GM18951 (cell line): ENCODE measurements around the gene KIF3C.
A peak's percentile ranks its signal among the peaks of the same experiment; 100 is the strongest.
"Not testable (repeated sequence)": the region's sequence is repeated elsewhere in the genome, so short reads cannot be mapped to it uniquely, and the experiment has no call there.

Source experiments
- POLR2A ChIP-seq: IDR thresholded peaks from 4 replicates; pipeline ENCODE4 v1.6.1; 2011; ENCODE audit warnings: mild to moderate bottlenecking; ENCODE audit not compliant: insufficient read length, insufficient read depth; ENCODE audit errors: extremely low read depth
- in situ Hi-C: fragments of 300-500 bp; cut with MboI; formaldehyde crosslinking; loops from one replicate; pipeline ENCODE4 v1.12.0; 2022; ENCODE audit warnings: low sequenced_read_pairs, mixed read lengths, inconsistent platforms; ENCODE audit not compliant: unreplicated experiment

Gene KIF3C

GRCh38 chr2:25905126-25905525 lies 77.2 kb downstream of the KIF3C start:
- no peak for TF ChIP-seq POLR2A
- in situ Hi-C loops = no loop called here

- in situ Hi-C loops = no loop called here
- TF ChIP-seq POLR2A = no peak
Observed at GRCh38 chr2:25903216-25903776, 79.0 kb downstream of the KIF3C start.

- in situ Hi-C loops = no loop called here
Observed at GRCh38 chr2:25899404-25899970, 82.8 kb downstream of the KIF3C start.

GRCh38 chr2:25897506-25897905 lies 84.8 kb downstream of the KIF3C start:
- in situ Hi-C loops = no loop called here
- TF ChIP-seq POLR2A = no peak

More at GRCh38 chr2:25899404-25899970, 82.8 kb downstream of the KIF3C start:
- TF ChIP-seq POLR2A = no peak

- in situ Hi-C loops = not testable (repeated sequence)
Observed at GRCh38 chr2:25896308-25896707, 86.0 kb downstream of the KIF3C start.

- TF ChIP-seq POLR2A = no peak
- in situ Hi-C loops = no loop called here
Observed at GRCh38 chr2:25895610-25896009, 86.7 kb downstream of the KIF3C start.

- in situ Hi-C loops = no loop called here
- TF ChIP-seq POLR2A = no peak
Observed at GRCh38 chr2:25895018-25895417, 87.3 kb downstream of the KIF3C start.

- no peak for TF ChIP-seq POLR2A
- in situ Hi-C loops = no loop called here
Observed at GRCh38 chr2:25894135-25894830, 88.0 kb downstream of the KIF3C start.

GRCh38 chr2:25891672-25892071 lies 90.6 kb downstream of the KIF3C start:
- in situ Hi-C loops = no loop called here

GRCh38 chr2:25887624-25888242 lies 94.6 kb downstream of the KIF3C start:
- no peak for TF ChIP-seq POLR2A
- in situ Hi-C loops = no loop called here

More at GRCh38 chr2:25891672-25892071, 90.6 kb downstream of the KIF3C start:
- no peak for TF ChIP-seq POLR2A

- in situ Hi-C loops = no loop called here
- no peak for TF ChIP-seq POLR2A
Observed at GRCh38 chr2:25885933-25886332, 96.4 kb downstream of the KIF3C start.

GRCh38 chr2:25881764-25882163 lies 100.5 kb downstream of the KIF3C start:
- TF ChIP-seq POLR2A = no peak
- in situ Hi-C loops = no loop called here

- TF ChIP-seq POLR2A = no peak
- in situ Hi-C loops = no loop called here
Observed at GRCh38 chr2:25879133-25879730, 103.1 kb downstream of the KIF3C start.

GRCh38 chr2:25878361-25879132 lies 103.8 kb downstream of the KIF3C start, which contains the start of gene ASXL2:
Gene ASXL2, minus strand, starts transcription at chr2:25878487. Its CDS starts 265 bp downstream, at chr2:25878222.
- in situ Hi-C loops = no loop called here
- peak; percentile 94 for TF ChIP-seq POLR2A
